SK-N-SH (cell line): ENCODE data around the gene R3HDM4. TPM values are rescaled to one million over a fixed set of nuclear protein-coding genes. Genes with fewer than 3 reads are reported as not detected.

Source experiments
- CTCF ChIA-PET: fragments of 300-600, 350-600 bp; formaldehyde crosslinking; extraction: SDS; loops from one replicate; lab custom pipeline; 2021; lab: Yijun Ruan, JAX
- POLR2A ChIA-PET: fragments of 350-600 bp; sonication (Branson Sonifier 250); formaldehyde crosslinking; extraction: SDS; loops from one replicate; lab custom pipeline; 2020; ENCODE audit warnings: antibody characterized with exemption, inconsistent platforms; lab: Yijun Ruan, JAX
- DNase-seq: peaks from one replicate; pipeline ENCODE4 v3.0.0; 2012
- H2AFZ ChIP-seq: fragments of 200-600 bp; sonication (generic); 2 replicates; pipeline ENCODE4 v1.8.1; 2016; ENCODE audit warnings: antibody characterized with exemption, mild to moderate bottlenecking, low read depth
- H3F3A ChIP-seq: fragments of 200-600 bp; sonication (generic); replicated peaks from 2 replicates; pipeline ENCODE3; 2016; ENCODE audit warnings: antibody characterized with exemption, mild to moderate bottlenecking; ENCODE audit not compliant: insufficient read depth
- H3K27ac ChIP-seq, 2 experiments: fragments of 200-500 bp in 1 of 2; fragments of 200-600 bp in 1 of 2; sonication (Bioruptor generic) in 1 of 2; sonication (generic), shearing (Covaris generic) in 1 of 2; 2 replicates each; pipeline versions ENCODE4 v1.5.1 to v1.6.1; 2014 to 2016; ENCODE audit warnings: low read depth in 2 of 2, inconsistent platforms in 1 of 2, low read length in 1 of 2, mild to moderate bottlenecking in 1 of 2, mixed read lengths in 1 of 2
- H3K27me3 ChIP-seq: fragments of 200-600 bp; sonication (generic), shearing (Covaris generic); 2 replicates; pipeline ENCODE4 v1.6.1; 2016; ENCODE audit warnings: mixed run types; ENCODE audit not compliant: insufficient read depth
- H3K36me3 ChIP-seq, 2 experiments: fragments of 200-500 bp in 1 of 2; fragments of 200-600 bp in 1 of 2; sonication (Bioruptor generic) in 1 of 2; sonication (generic) in 1 of 2; replicated peaks in 1 of 2; 2 replicates each; pipeline versions ENCODE3 to v1.5.1; 2014 to 2016; ENCODE audit warnings: low read length in 1 of 2, mild to moderate bottlenecking in 1 of 2; ENCODE audit not compliant: insufficient read depth in 2 of 2, control insufficient read depth in 1 of 2
- H3K4me1 ChIP-seq, 2 experiments: fragments of 200-500 bp in 1 of 2; fragments of 200-600 bp in 1 of 2; sonication (Bioruptor generic) in 1 of 2; sonication (generic), shearing (Covaris generic) in 1 of 2; 2 replicates each; pipeline versions ENCODE4 v1.5.1 to v1.6.1; 2014 to 2016; ENCODE audit warnings: low read depth in 1 of 2, low read length in 1 of 2, mixed run types in 1 of 2; ENCODE audit not compliant: insufficient read depth in 2 of 2, control insufficient read depth in 1 of 2
- H3K4me2 ChIP-seq: fragments of 200-600 bp; sonication (generic), shearing (Covaris generic); 2 replicates; pipeline ENCODE4 v1.6.1; 2017; ENCODE audit warnings: mixed run types
- H3K4me3 ChIP-seq, 2 experiments: fragments of 200-500 bp in 1 of 2; fragments of 200-600 bp in 1 of 2; sonication (Bioruptor generic) in 1 of 2; sonication (generic), shearing (Covaris generic) in 1 of 2; 2 replicates each; pipeline versions ENCODE4 v1.5.1 to v1.8.1; 2014 to 2016; ENCODE audit warnings: low read depth in 2 of 2, inconsistent platforms in 1 of 2, low read length in 1 of 2, mild to moderate bottlenecking in 1 of 2, mixed read lengths in 1 of 2, moderate library complexity in 1 of 2
- H3K79me2 ChIP-seq: fragments of 200-600 bp; sonication (generic); 2 replicates; pipeline ENCODE4 v1.8.1; 2017; ENCODE audit warnings: mild to moderate bottlenecking; ENCODE audit not compliant: insufficient read depth
- H3K9ac ChIP-seq: fragments of 200-600 bp; sonication (generic); 2 replicates; pipeline ENCODE4 v1.6.1; 2017; ENCODE audit warnings: mixed run types
- H3K9me2 ChIP-seq: fragments of 200-600 bp; sonication (generic); 2 replicates; pipeline ENCODE4 v1.6.1; 2017; ENCODE audit warnings: mixed run types
- H3K9me3 ChIP-seq: fragments of 200-600 bp; sonication (generic); 2 replicates; pipeline ENCODE4 v1.6.1; 2017; ENCODE audit warnings: mixed run types, mild to moderate bottlenecking, moderate library complexity
- H4K20me1 ChIP-seq: fragments of 200-600 bp; sonication (generic); 2 replicates; pipeline ENCODE4 v1.6.1; 2017; ENCODE audit warnings: mild to moderate bottlenecking, mixed run types; ENCODE audit not compliant: insufficient read depth
- CHD2 ChIP-seq: fragments of 150-350 bp; IDR thresholded peaks from 2 replicates; pipeline ENCODE4 v1.6.1; 2018; ENCODE audit warnings: low read length; ENCODE audit not compliant: partially characterized antibody
- FOSL2 ChIP-seq: IDR thresholded peaks from 2 replicates; pipeline ENCODE4 v1.4.0; 2012; ENCODE audit warnings: low read depth, mild to moderate bottlenecking, moderate library complexity, borderline replicate concordance
- POLR2AphosphoS5 ChIP-seq: IDR thresholded peaks from 2 replicates; pipeline ENCODE4 v1.6.1; 2012; ENCODE audit warnings: low read depth, low read length
- RAD21 ChIP-seq: IDR thresholded peaks from 2 replicates; pipeline ENCODE4 v1.6.1; 2012; ENCODE audit warnings: mild to moderate bottlenecking, low read length
- SIN3A ChIP-seq: IDR thresholded peaks from 2 replicates; pipeline ENCODE4 v1.6.1; 2012; ENCODE audit warnings: low read depth, mild to moderate bottlenecking, low read length, moderate library complexity, borderline replicate concordance
- TAF1 ChIP-seq: IDR thresholded peaks from 2 replicates; pipeline ENCODE4 v1.6.1; 2012; ENCODE audit warnings: low read depth, mild to moderate bottlenecking, low read length, moderate library complexity, borderline replicate concordance
- WGBS: methylation state at CpG from one replicate; pipeline ENCODE4 v1.1.6; 2017; ENCODE audit warnings: low lambda C conversion rate; 5-methylcytosine and 5-hydroxymethylcytosine counted together
- polyA plus RNA-seq, 3 experiments: library from polyadenylated mRNA; depleted of rRNA; stranded (reverse); fragments of >200 nt; gene quantifications; 2 replicates each; pipeline ENCODE4 v1.2.3, GENCODE V29; 2012
- TF ChIP-seq, protein P1 (sequence below): IDR thresholded peaks from 2 replicates; pipeline ENCODE4 v1.4.0; 2012; ENCODE audit warnings: low read depth

The R3HDM4 gene
- polyA plus RNA-seq, 1 of the 3 experiments (the other 2 are of a cell fraction), result 39.2 TPM

DNA sequence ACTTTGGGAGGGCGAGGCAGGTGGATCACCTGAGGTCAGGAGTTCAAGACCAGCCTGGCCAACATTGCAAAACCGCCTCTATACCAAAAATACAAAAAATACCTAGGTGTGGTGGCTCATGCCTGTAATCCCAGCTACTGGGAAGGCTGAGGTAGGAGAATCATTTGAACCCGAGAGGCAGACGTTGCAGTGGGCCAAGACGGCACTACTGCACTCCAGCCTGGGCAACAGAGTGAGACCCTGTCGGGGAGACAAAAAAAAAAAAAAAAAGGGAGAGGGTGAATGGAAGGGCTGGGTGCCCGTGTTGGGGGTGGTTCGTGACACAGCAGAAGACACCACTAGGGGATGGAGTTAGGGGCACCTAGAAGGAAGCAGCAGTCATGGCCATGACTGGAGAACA is 42.7 kb downstream of the R3HDM4 start:
- POLR2A ChIA-PET, result no interaction called here
- CTCF ChIA-PET, result interaction anchor here (0.9 to 1.3 kb wide), 2 partner anchors 14 to 112 kb away, joined by 3 to 5 read pairs; no protein-coding TSS in a partner anchor
- peak overlapping the region in 1 of 2 experiments; percentile 67; a peak in 1 of 4 replicates for H3K27ac ChIP-seq

DNA sequence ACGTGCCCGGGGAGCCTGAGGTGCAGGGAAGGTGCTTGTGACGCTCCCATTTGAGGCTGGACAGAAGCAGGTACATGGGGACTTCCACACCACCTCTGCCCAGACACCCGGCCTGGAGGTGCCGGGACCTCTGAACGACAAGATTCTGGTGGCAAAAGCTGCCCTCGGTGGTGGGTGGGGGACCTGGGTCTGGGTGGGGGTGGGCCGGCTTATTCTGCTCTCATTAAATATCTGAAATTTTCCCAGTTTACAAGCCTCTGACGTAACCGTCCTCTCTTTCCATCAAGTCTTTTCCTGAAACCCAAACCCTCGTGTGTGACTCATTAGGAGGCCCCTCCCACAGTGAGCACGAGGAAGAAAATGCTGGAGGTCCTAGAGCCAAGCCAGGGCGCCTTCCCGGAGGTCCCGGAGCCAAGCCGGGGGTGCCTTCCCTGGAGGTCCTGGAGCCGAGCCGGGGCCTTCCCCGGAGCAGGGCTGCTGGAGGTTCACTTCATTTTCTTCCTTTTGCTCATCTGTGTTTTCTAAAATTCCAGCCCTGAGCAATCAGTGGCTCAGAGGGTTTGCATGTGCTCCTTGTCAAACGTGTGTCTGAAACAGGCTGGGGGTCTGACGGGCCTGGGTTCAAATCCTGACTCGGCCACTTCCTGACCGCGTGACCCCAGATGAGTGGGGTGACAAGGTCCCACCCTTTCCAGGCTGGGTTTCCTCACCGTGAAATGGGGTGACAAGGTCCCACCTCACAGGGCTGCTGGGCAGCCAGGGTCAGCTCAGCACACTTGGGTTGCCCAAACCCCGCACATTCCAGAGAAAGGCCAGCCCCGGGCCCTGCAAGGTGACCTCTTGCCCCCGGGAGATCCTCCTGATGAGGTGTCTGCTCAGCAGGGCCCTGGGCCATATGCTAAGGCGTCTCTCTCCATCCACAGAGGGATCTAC is 43.5 kb downstream of the R3HDM4 start:
- Histone ChIP-seq H3K79me2 (no peaks in the 10 kb centered on the region), H3K9me3 (no peaks in the 10 kb centered on the region), H3K36me3 (peaks cover 0 to 33% of the 10 kb centered on the region in 2 experiments), H3K4me2 (no peak overlapping the region), H2AFZ (no peak overlapping the region), H3F3A (peaks cover 22% of the 10 kb centered on the region), H3K9me2 (no peaks in the 10 kb centered on the region), H4K20me1 (no peaks in the 10 kb centered on the region), H3K27me3 (no peaks in the 10 kb centered on the region), H3K9ac (no peak overlapping the region), H3K4me3 (no peak overlapping the region), H3K27ac (peak overlapping the region in 1 of 2 experiments; percentile 67; a peak in 1 of 4 replicates), H3K4me1 (peaks cover 4 to 16% of the 10 kb centered on the region in 2 experiments; a peak in 2 of 4 replicates)
- ChIA-PET CTCF (no interaction called here), POLR2A (no interaction called here)
- 63% methylated on average over 21 of the region's 29 CpGs for WGBS
- TF ChIP-seq, protein P1, sequence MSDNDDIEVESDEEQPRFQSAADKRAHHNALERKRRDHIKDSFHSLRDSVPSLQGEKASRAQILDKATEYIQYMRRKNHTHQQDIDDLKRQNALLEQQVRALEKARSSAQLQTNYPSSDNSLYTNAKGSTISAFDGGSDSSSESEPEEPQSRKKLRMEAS, result peak; percentile 61; the same call in 1 of the 2 replicates
- TF ChIP-seq FOSL2 (peak; percentile 62; the same call in 1 of the 2 replicates), TAF1 (no peak)
- no peak for DNase-seq

More for the DNA sequence above, 42.7 kb downstream of the R3HDM4 start:
- Histone ChIP-seq H3K27me3 (no peaks in the 10 kb centered on the region), H3K9me3 (no peaks in the 10 kb centered on the region), H3K4me3 (no peak overlapping the region), H3F3A (peaks cover 22% of the 10 kb centered on the region)
- TF ChIP-seq CHD2 (no peak), RAD21 (no peak), POLR2AphosphoS5 (no peak), FOSL2 (no peak), SIN3A (no peak)
- TF ChIP-seq, all 33 proteins: peak for 0
- H3K4me1 ChIP-seq, result peaks cover 4 to 16% of the 10 kb centered on the region in 2 experiments; a peak in 2 of 4 replicates
- H3K9ac ChIP-seq, result no peak overlapping the region
- no peak overlapping the region for H3K4me2 ChIP-seq
- peaks cover 3 to 36% of the 10 kb centered on the region in 2 experiments for H3K36me3 ChIP-seq
- no peaks in the 10 kb centered on the region for H4K20me1 ChIP-seq
- H2AFZ ChIP-seq, result no peak overlapping the region
- WGBS, result 96% methylated on average over 7 of the region's 8 CpGs
- no peaks in the 10 kb centered on the region for H3K79me2 ChIP-seq
- no peak for DNase-seq
- H3K9me2 ChIP-seq, result no peaks in the 10 kb centered on the region
